Stomach (tissue), 9 donors: ENCODE measurements around the gene FTHL17. TPM values are rescaled to one million over a fixed set of nuclear protein-coding genes. Genes with fewer than 3 reads are reported as not detected.
A peak's percentile ranks its signal among the peaks of the same experiment; 100 is the strongest.

Experiments
- DNase-seq, 2 donors: peaks; one replicate each; pipeline versions ENCODE4 v3.0.0 to v3.0.0-alpha.2; 2013 to 2019
- H3K27ac ChIP-seq, 5 donors: fragments of 200-600 bp in 4 of 5; sonication (generic) in 4 of 5; one replicate each; pipeline ENCODE4 v1.5.1; 2013 to 2019; ENCODE audit warnings: mild to moderate bottlenecking in 1 of 5, moderate library complexity in 1 of 5
- H3K27me3 ChIP-seq, 3 donors: fragments of 200-600 bp; sonication (generic); one replicate each; pipeline ENCODE4 v1.5.1; 2017 to 2019; ENCODE audit warnings: mixed run types in 1 of 3
- H3K36me3 ChIP-seq, 4 donors: fragments of 200-600 bp; sonication (generic); 1 replicate in 3 of 4; 2 replicates in 1 of 4; pipeline ENCODE4 v1.5.1; 2016 to 2019
- H3K4me1 ChIP-seq, 4 donors: fragments of 200-600 bp; sonication (generic); one replicate each; pipeline ENCODE4 v1.5.1; 2016 to 2019
- H3K4me3 ChIP-seq, 4 donors: fragments of 200-600 bp; sonication (generic) in 3 of 4; one replicate each; pipeline ENCODE4 v1.5.1; 2016 to 2019; ENCODE audit warnings: mild to moderate bottlenecking in 1 of 4
- H3K9me3 ChIP-seq, 4 donors: fragments of 200-600 bp; sonication (generic); one replicate each; pipeline ENCODE4 v1.5.1; 2016 to 2019
- CTCF ChIP-seq, 7 experiments: fragments of 450-650 bp in 4 of 7; fragments of 200-600 bp in 3 of 7; sonication (generic) in 3 of 7; IDR thresholded peaks; one replicate each; pipeline ENCODE4 v1.5.1; 2016 to 2019; ENCODE audit warnings: antibody characterized with exemption in 7 of 7, control low read depth in 2 of 7, mild to moderate bottlenecking in 1 of 7
- EP300 ChIP-seq: sonication (generic); formaldehyde crosslinking; IDR thresholded peaks from one replicate; pipeline ENCODE4 v1.6.1; 2017; ENCODE audit warnings: antibody characterized with exemption
- POLR2A ChIP-seq, 4 donors: fragments of 450-650 bp; IDR thresholded peaks; one replicate each; pipeline ENCODE4 v1.6.1; 2016; ENCODE audit warnings: antibody characterized with exemption in 4 of 4, control low read depth in 2 of 4, mild to moderate bottlenecking in 1 of 4, moderate library complexity in 1 of 4
- POLR2AphosphoS5 ChIP-seq, 3 donors: sonication (generic); formaldehyde crosslinking; IDR thresholded peaks; one replicate each; pipeline ENCODE4 v1.6.1; 2016; ENCODE audit warnings: antibody characterized with exemption in 3 of 3
- WGBS, 5 donors: extraction: QIAGEN DNeasy Blood & Tissue Kit in 3 of 5; methylation state at CpG; one replicate each; pipeline versions ENCODE4 v1.1.5 to v1.1.7; 2013 to 2018; 5-methylcytosine and 5-hydroxymethylcytosine counted together
- intact Hi-C: fragments of 100-400 bp; cut with DNase I; formaldehyde crosslinking; loops from one replicate; pipeline ENCODE4 v1.15.1; 2023; ENCODE audit warnings: low total_unique reads
- polyA plus RNA-seq, 3 donors: library from polyadenylated mRNA; stranded (reverse); fragments of 200-250 nt; gene quantifications; one replicate each; pipeline ENCODE4 v1.2.3, GENCODE V29; 2013
- total RNA-seq, 5 donors: library from RNA; depleted of rRNA; stranded (reverse); fragments of >200 nt; gene quantifications; one replicate each; pipeline versions ENCODE4 v1.1.0 to v1.2.3, GENCODE V29; 2014 to 2016
- donor health status: healthy with polysubstance abuse.
- donor health status: Bipolar disorder and iron deficiency.
- donor health status: healthy.

FTHL17 gene
- total and polyA plus RNA-seq, 8 donors, result not detected

- no peak for TF ChIP-seq POLR2A (IDR thresholded peaks at IDR 0.05)
- TF ChIP-seq POLR2AphosphoS5 (IDR thresholded peaks at IDR 0.05), result no peak
- no peak for TF ChIP-seq EP300
- no peak for TF ChIP-seq CTCF (IDR thresholded peaks at IDR 0.05)
- Histone ChIP-seq H3K27ac (no peak overlapping the region), H3K9me3 (no peaks in the 10 kb centered on the region), H3K4me1 (no peaks in the 10 kb centered on the region), H3K27me3 (no peaks in the 10 kb centered on the region), H3K36me3 (no peaks in the 10 kb centered on the region), H3K4me3 (no peak overlapping the region)
- 69 to 94% (median 78%) methylated on average over 3 of the region's 3 CpGs for WGBS, 5 donors
- intact Hi-C loops, result no loop called here
- no peak for DNase-seq
These were observed 18.2 kb downstream of the FTHL17 start for GRCh38 chrX:31053621-31054020.

GRCh38 chrX:31039327-31039711, 32.5 kb downstream of the FTHL17 start:
- no peaks in the 10 kb centered on the region for H3K27me3 ChIP-seq
- H3K9me3 ChIP-seq, result no peaks in the 10 kb centered on the region
- no peak overlapping the region for H3K4me3 ChIP-seq
- intact Hi-C loops, result no loop called here
- no peak for DNase-seq
- no peaks in the 10 kb centered on the region for H3K4me1 ChIP-seq
- 57 to 71% (median 61%) methylated on average over 3 of the region's 3 CpGs for WGBS, 5 donors
- TF ChIP-seq POLR2A (IDR thresholded peaks at IDR 0.05) (no peak), POLR2AphosphoS5 (IDR thresholded peaks at IDR 0.05) (no peak), CTCF (IDR thresholded peaks at IDR 0.05) (no peak), EP300 (no peak)
- no peak overlapping the region for H3K27ac ChIP-seq
- H3K36me3 ChIP-seq, result no peaks in the 10 kb centered on the region

- H3K4me1 ChIP-seq, result no peaks in the 10 kb centered on the region
- no peak overlapping the region for H3K27ac ChIP-seq
- no peaks in the 10 kb centered on the region for H3K9me3 ChIP-seq
- WGBS, 5 donors, result 26 to 33% (median 33%) methylated on average over 6 of the region's 6 CpGs
- peak; percentile 33 to 74 for DNase-seq
- H3K27me3 ChIP-seq, result no peaks in the 10 kb centered on the region
- intact Hi-C loops, result no loop called here
- TF ChIP-seq CTCF (IDR thresholded peaks at IDR 0.05) (peak in 5 of 7 experiments; percentile 11 to 62 (median 36)), POLR2A (IDR thresholded peaks at IDR 0.05) (no peak)
- no peak overlapping the region for H3K4me3 ChIP-seq
- H3K36me3 ChIP-seq, result no peaks in the 10 kb centered on the region
These were observed 33.1 kb downstream of the FTHL17 start for GRCh38 chrX:31038575-31039326.

- Histone ChIP-seq H3K4me1 (no peaks in the 10 kb centered on the region), H3K4me3 (no peak overlapping the region), H3K36me3 (no peaks in the 10 kb centered on the region), H3K27ac (no peak overlapping the region), H3K9me3 (no peaks in the 10 kb centered on the region), H3K27me3 (no peaks in the 10 kb centered on the region)
- peak; percentile 57 to 70 for DNase-seq
- WGBS, 5 donors, result 29 to 71% (median 45%) methylated on average over 2 to 3 of the region's 3 CpGs
- intact Hi-C loops, result no loop called here
- TF ChIP-seq POLR2A (IDR thresholded peaks at IDR 0.05) (no peak), CTCF (IDR thresholded peaks at IDR 0.05) (peak in 4 of 7 experiments; percentile 31 to 54 (median 46))
These were observed 34.9 kb downstream of the FTHL17 start for GRCh38 chrX:31036895-31037294.
